ENCODE results near the gene LINGO1. TPM values are rescaled to one million over a fixed set of nuclear protein-coding genes. Genes with fewer than 3 reads are reported as not detected.

Gene LINGO1
- total and polyA plus RNA-seq, 9 of the 15 experiments (the other 6 are each of a cell fraction or from before 2014, with no cell fraction given) = 0.07 to 15.3 (median 2.1) TPM

DNA sequence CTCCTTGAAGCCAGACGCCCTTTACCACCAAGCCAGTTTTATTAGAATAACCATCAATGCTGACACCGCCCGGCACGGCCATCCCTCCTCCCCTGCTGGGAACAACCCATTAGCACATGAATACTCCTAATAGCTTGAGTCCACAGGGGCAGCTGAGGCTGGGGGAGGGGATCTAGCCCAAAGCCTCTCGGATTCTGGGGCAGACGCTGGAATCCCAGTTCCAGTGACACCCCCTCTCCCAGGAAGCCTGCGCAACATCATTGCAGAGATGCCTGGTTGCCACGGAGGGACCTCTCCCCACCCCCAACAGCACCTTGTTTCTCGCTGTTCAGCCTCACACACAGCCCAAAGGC lies 1.2 kb upstream of the LINGO1 start (continued):
- TF ChIP-seq THRAP3 (IDR thresholded peaks at IDR 0.05; ENCODE audit: borderline replicate concordance) = no peak

DNA sequence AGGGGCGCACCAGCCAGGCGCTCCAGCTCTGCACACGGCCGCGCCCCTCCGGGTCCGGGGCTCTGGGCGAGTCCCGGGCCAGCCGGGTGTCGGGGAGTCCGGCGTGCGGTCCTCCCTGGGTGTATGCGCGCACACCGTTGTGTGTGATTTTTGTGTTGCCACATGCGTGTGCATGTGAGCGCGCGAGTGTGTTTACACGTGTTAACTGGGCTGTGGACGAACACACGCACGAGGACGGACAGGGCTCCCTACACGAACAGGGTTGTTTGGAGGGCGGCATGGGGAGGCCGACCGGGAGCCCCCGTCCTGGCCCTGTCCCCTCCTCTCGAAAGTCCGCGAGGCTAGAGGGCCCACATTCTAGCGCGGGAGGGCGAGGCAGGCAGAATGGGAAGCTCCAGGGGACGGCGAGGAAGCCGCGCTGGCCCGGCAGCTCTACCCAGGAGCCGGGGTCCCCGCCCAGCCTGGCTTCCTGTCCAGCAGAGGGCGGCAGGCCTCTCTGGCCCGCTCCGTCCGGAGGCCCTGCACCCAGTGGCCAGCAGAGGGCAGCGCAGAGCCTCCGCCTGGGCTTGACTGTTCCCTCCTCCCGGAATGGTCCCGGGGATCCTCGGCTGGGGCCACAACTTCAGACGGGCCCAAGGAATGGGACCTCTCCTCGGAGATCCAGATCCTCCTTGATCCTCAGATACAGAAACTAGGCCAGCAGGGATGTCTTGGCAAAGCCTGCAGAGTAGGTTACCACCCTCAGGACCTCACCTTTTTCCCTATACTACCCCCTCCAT lies 611 bp upstream of the LINGO1 start:
- H3K27me3 ChIP-seq (ENCODE audit: control insufficient read depth in 2 of 2, insufficient read depth in 2 of 2, low read length in 2 of 2) = peaks cover 11 to 28% of the 10 kb centered on the region in 2 experiments; a peak in 4 of 5 replicates
- peak overlapping the region; percentile 75 for H3K27ac ChIP-seq (ENCODE audit: extremely low read depth, low read depth, low read length)
- peak; percentile 95 for ATAC-seq
- intact Hi-C loops (cut with micrococcal nuclease) = loop anchor here (1.0 to 5.0 kb wide), 3 partner anchors 25 to 239 kb away; no protein-coding TSS in a partner anchor
- H3K9ac ChIP-seq (ENCODE audit: insufficient read depth in 1 of 2, low read depth in 2 of 2, low read length in 2 of 2) = peak overlapping the region; percentile 72 to 92
- H3K4me2 ChIP-seq (ENCODE audit: insufficient read depth, low read length) = peak overlapping the region; percentile 98
- peaks cover 4% of the 10 kb centered on the region for H3K9me1 ChIP-seq (ENCODE audit: control insufficient read depth, insufficient read depth, low read length)
- H4K20me1 ChIP-seq (replicated peaks; ENCODE audit: control insufficient read depth, insufficient read depth, low read length) = no peaks in the 10 kb centered on the region
- H3K4me3 ChIP-seq = peak overlapping the region; percentile 43
- WGBS (ENCODE audit: insufficient coverage, low coverage, missing lambda C conversion rate) = 0% methylated on average over 36 of the region's 55 CpGs
- H3K9me3 ChIP-seq (replicated peaks; ENCODE audit: control insufficient read depth, insufficient read depth, low read depth, low read length) = no peaks in the 10 kb centered on the region
- peak overlapping the region; percentile 96 for H2AFZ ChIP-seq (ENCODE audit: low read depth, low read length)
- BruUV-seq (replicated peaks) = no TSS peak
- CTCF ChIA-PET (ENCODE audit: low intra/inter-chr PET ratio) = interaction anchor here (0.6 to 4.2 kb wide), 6 partner anchors 26 to 514 kb away, joined by 3 to 97 read pairs (median 6); no protein-coding TSS in a partner anchor
- peak; percentile 86 to 92 (median 90) for DNase-seq (ENCODE audit: extremely low read depth in 1 of 4, low spot score in 3 of 4)
- peak; percentile 85 for FAIRE-seq
- H3K79me2 ChIP-seq (ENCODE audit: control insufficient read depth, insufficient read depth, low read length) = peaks cover 27% of the 10 kb centered on the region
- H3K4me1 ChIP-seq (replicated peaks in 1 of 2; ENCODE audit: control insufficient read depth in 2 of 2, insufficient read depth in 2 of 2, low read length in 2 of 2) = peaks cover 25 to 55% of the 10 kb centered on the region in 2 experiments; a peak in 4 of 5 replicates
- in situ Hi-C loops (cut with MboI) = no loop called here
- POLR2A ChIA-PET = interaction anchor here (0.6 to 1.5 kb wide), 5 partner anchors 10 to 598 kb away, joined by 3 to 6 read pairs (median 4); no protein-coding TSS in a partner anchor
- no peaks in the 10 kb centered on the region for H3K36me3 ChIP-seq (ENCODE audit: control insufficient read depth, insufficient read depth, low read length)
- TF ChIP-seq EP300 (IDR thresholded peaks at IDR 0.05; ENCODE audit: low read length) (no peak), PHTF2 (CRISPR knock-in tag; IDR thresholded peaks at IDR 0.05) (no peak), ATF7 (IDR thresholded peaks at IDR 0.05) (peak; percentile 50), NFIX (CRISPR knock-in tag; IDR thresholded peaks at IDR 0.05; ENCODE audit: low read depth) (no peak), BRF1 (IDR thresholded peaks at IDR 0.05; ENCODE audit: borderline replicate concordance, extremely low read depth, insufficient read length) (no peak)
- TF ChIP-seq, protein P1, sequence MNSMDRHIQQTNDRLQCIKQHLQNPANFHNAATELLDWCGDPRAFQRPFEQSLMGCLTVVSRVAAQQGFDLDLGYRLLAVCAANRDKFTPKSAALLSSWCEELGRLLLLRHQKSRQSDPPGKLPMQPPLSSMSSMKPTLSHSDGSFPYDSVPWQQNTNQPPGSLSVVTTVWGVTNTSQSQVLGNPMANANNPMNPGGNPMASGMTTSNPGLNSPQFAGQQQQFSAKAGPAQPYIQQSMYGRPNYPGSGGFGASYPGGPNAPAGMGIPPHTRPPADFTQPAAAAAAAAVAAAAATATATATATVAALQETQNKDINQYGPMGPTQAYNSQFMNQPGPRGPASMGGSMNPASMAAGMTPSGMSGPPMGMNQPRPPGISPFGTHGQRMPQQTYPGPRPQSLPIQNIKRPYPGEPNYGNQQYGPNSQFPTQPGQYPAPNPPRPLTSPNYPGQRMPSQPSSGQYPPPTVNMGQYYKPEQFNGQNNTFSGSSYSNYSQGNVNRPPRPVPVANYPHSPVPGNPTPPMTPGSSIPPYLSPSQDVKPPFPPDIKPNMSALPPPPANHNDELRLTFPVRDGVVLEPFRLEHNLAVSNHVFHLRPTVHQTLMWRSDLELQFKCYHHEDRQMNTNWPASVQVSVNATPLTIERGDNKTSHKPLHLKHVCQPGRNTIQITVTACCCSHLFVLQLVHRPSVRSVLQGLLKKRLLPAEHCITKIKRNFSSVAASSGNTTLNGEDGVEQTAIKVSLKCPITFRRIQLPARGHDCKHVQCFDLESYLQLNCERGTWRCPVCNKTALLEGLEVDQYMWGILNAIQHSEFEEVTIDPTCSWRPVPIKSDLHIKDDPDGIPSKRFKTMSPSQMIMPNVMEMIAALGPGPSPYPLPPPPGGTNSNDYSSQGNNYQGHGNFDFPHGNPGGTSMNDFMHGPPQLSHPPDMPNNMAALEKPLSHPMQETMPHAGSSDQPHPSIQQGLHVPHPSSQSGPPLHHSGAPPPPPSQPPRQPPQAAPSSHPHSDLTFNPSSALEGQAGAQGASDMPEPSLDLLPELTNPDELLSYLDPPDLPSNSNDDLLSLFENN (IDR thresholded peaks at IDR 0.05; ENCODE audit: low read depth in 2 of 2, low read length in 2 of 2) = peak in 1 of 2 experiments; percentile 52; a peak in 1 of 4 replicates
- TF ChIP-seq, protein P2, sequence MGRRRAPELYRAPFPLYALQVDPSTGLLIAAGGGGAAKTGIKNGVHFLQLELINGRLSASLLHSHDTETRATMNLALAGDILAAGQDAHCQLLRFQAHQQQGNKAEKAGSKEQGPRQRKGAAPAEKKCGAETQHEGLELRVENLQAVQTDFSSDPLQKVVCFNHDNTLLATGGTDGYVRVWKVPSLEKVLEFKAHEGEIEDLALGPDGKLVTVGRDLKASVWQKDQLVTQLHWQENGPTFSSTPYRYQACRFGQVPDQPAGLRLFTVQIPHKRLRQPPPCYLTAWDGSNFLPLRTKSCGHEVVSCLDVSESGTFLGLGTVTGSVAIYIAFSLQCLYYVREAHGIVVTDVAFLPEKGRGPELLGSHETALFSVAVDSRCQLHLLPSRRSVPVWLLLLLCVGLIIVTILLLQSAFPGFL (CRISPR knock-in tag; IDR thresholded peaks at IDR 0.05) = peak; percentile 26; the same call in 1 of the 2 replicates
- TF ChIP-seq, protein P3, sequence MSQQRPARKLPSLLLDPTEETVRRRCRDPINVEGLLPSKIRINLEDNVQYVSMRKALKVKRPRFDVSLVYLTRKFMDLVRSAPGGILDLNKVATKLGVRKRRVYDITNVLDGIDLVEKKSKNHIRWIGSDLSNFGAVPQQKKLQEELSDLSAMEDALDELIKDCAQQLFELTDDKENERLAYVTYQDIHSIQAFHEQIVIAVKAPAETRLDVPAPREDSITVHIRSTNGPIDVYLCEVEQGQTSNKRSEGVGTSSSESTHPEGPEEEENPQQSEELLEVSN (IDR thresholded peaks at IDR 0.05; ENCODE audit: borderline replicate concordance in 1 of 2, extremely low read depth in 1 of 2, insufficient read depth in 1 of 2, insufficient read length in 1 of 2, low read depth in 1 of 2, low read length in 1 of 2, poor library complexity in 1 of 2, severe bottlenecking in 1 of 2) = peak; percentile 74 to 78
- TF ChIP-seq, protein P4, sequence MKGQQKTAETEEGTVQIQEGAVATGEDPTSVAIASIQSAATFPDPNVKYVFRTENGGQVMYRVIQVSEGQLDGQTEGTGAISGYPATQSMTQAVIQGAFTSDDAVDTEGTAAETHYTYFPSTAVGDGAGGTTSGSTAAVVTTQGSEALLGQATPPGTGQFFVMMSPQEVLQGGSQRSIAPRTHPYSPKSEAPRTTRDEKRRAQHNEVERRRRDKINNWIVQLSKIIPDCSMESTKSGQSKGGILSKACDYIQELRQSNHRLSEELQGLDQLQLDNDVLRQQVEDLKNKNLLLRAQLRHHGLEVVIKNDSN (CRISPR knock-in tag; IDR thresholded peaks at IDR 0.05) = no peak
